ENCODE measurements around the gene PRDM11. TPM values are rescaled to one million over a fixed set of nuclear protein-coding genes. Genes with fewer than 3 reads are reported as not detected.

PRDM11 gene
- total and polyA plus RNA-seq, 2 of the 4 experiments (the other 2 are of a cell fraction), result 2.2 to 2.7 TPM

- dilution Hi-C loops (cut with HindIII; ENCODE audit: low sequenced_read_pairs, unreplicated experiment), result no loop called here
- H3K56ac ChIP-seq (ENCODE audit: extremely low read depth, insufficient read depth, low read length), result no peak overlapping the region
- ATAC-seq (ENCODE audit: low read depth) (no peak), DNase-seq (no peak)
- no peak overlapping the region for H2AK5ac ChIP-seq (ENCODE audit: low read depth, low read length)
- no peak overlapping the region for H2BK15ac ChIP-seq (ENCODE audit: low read depth, low read length)
- no peak overlapping the region for H4K5ac ChIP-seq (ENCODE audit: low read depth, low read length)
- no peaks in the 10 kb centered on the region for H3K4me1 ChIP-seq (ENCODE audit: control insufficient read depth, insufficient read depth, low read length)
- TF ChIP-seq NFE2L2 (IDR thresholded peaks at IDR 0.05; ENCODE audit: low read depth, low read length) (no peak), BHLHE40 (IDR thresholded peaks at IDR 0.05; ENCODE audit: low read depth, low read length) (no peak), ELK1 (IDR thresholded peaks at IDR 0.05; ENCODE audit: borderline replicate concordance, low read depth, low read length) (no peak), RAD21 (IDR thresholded peaks at IDR 0.05; ENCODE audit: low read length) (no peak), RCOR1 (IDR thresholded peaks at IDR 0.05; ENCODE audit: insufficient replicate concordance, low read length) (no peak), POLR2A (IDR thresholded peaks at IDR 0.05; ENCODE audit: low read depth, low read length) (no peak), FOS (IDR thresholded peaks at IDR 0.05; ENCODE audit: low read depth, low read length) (no peak), SMC3 (IDR thresholded peaks at IDR 0.05; ENCODE audit: low read depth, low read length) (no peak), CHD1 (IDR thresholded peaks at IDR 0.05; ENCODE audit: low read depth, low read length) (no peak), MAZ (IDR thresholded peaks at IDR 0.05; ENCODE audit: borderline replicate concordance, low read depth, low read length) (no peak)
- H2BK120ac ChIP-seq (ENCODE audit: low read depth, low read length), result no peak overlapping the region
- H3K9me3 ChIP-seq (ENCODE audit: control insufficient read depth, insufficient read depth, low read length), result no peaks in the 10 kb centered on the region
- no peak overlapping the region for H2AFZ ChIP-seq (replicated peaks; ENCODE audit: low read length, poor library complexity)
- no peaks in the 10 kb centered on the region for H3K36me3 ChIP-seq (ENCODE audit: control insufficient read depth, insufficient read depth, low read length)
- in situ Hi-C loops (cut with MboI; ENCODE audit: low sequenced_read_pairs), result no loop called here
- peaks cover 3% of the 10 kb centered on the region; the same call in 1 of the 2 replicates for H4K20me1 ChIP-seq (ENCODE audit: insufficient read depth, low read length)
- WGBS, 2 experiments (ENCODE audit: extremely low coverage in 2 of 2, insufficient read length in 1 of 2), result no CpG with 5 or more reads among the region's 10 CpGs
- H3K79me1 ChIP-seq (ENCODE audit: low read depth in 1 of 2, low read length in 2 of 2), result no peaks in the 10 kb centered on the region
- no peak overlapping the region for H3K4me2 ChIP-seq (ENCODE audit: low read depth, low read length)
- no peaks in the 10 kb centered on the region for H3K27me3 ChIP-seq (ENCODE audit: control insufficient read depth, insufficient read depth, low read length)
- H2BK20ac ChIP-seq (ENCODE audit: low read depth, low read length), result no peak overlapping the region
- no peak overlapping the region for H4K8ac ChIP-seq (ENCODE audit: low read depth in 2 of 2, low read length in 2 of 2)
- H3K27ac ChIP-seq (ENCODE audit: insufficient read depth, low read length), result no peak overlapping the region
- H3K14ac ChIP-seq (replicated peaks; ENCODE audit: low read depth, low read length), result no peak overlapping the region
- no peak overlapping the region for H3K4me3 ChIP-seq (ENCODE audit: insufficient read depth, low read depth, low read length)
- no TSS peak for BruUV-seq (replicated peaks)
- intact Hi-C loops (cut with micrococcal nuclease), result no loop called here
- no peak overlapping the region for H2BK5ac ChIP-seq (ENCODE audit: low read depth, low read length, poor library complexity, severe bottlenecking)
- H4K91ac ChIP-seq (ENCODE audit: insufficient read depth, low read depth, low read length), result no peak overlapping the region
- H2AK9ac ChIP-seq (replicated peaks; ENCODE audit: low read depth, low read length, poor library complexity), result no peak overlapping the region
- H3K9ac ChIP-seq (ENCODE audit: low read depth, low read length), result no peak overlapping the region
- no peak overlapping the region for H3K18ac ChIP-seq (ENCODE audit: low read depth, low read length)
- no peak overlapping the region for H3K23ac ChIP-seq (ENCODE audit: low read depth, low read length)
- ChIA-PET POLR2A (ENCODE audit: unreplicated experiment) (no interaction called here), CTCF (interaction anchor here (0.6 kb wide), 1 partner anchor 242 kb away, joined by 3 read pairs; no protein-coding TSS in a partner anchor)
- no peak overlapping the region for H3K4ac ChIP-seq (ENCODE audit: low read depth, low read length)
- H3K9me1 ChIP-seq (ENCODE audit: insufficient read depth, low read length), result no peaks in the 10 kb centered on the region; the same call in 1 of the 2 replicates
These were observed 22.1 kb downstream of the PRDM11 start for GRCh38 chr11:45168366-45169130.
